Dedifferentiated amniotic fluid mesenchymal stem cell (primary cell): ENCODE measurements around the gene CHL1.

Experiments used
- DNase-seq: peaks from one replicate; pipeline ENCODE4 v3.0.0-alpha.2; 2016; ENCODE audit errors: extremely low spot score

Gene CHL1

GRCh38 chr3:278300-279064, 81.9 kb downstream of the CHL1 start:
- no peak for DNase-seq

GRCh38 chr3:279325-279724, 82.8 kb downstream of the CHL1 start:
- DNase-seq = no peak

DNA sequence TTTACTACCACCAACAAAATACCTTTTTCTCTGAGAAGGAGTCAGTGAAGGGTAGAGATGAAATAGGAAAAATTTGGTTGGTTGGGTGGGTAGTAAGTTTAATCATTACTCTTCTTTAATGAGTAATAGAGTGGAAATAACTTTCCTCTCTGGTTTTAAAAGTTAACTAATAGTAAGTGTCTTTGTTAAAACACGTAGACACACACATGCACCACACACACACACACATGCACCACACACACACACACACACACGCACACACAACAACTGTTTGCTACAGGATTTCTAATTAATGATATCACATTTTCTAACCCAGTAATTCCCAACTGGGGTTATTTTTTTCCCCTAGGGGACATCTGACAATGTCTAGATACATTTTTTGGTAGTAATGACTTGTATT, 84.1 kb downstream of the CHL1 start:
- DNase-seq = no peak

DNA sequence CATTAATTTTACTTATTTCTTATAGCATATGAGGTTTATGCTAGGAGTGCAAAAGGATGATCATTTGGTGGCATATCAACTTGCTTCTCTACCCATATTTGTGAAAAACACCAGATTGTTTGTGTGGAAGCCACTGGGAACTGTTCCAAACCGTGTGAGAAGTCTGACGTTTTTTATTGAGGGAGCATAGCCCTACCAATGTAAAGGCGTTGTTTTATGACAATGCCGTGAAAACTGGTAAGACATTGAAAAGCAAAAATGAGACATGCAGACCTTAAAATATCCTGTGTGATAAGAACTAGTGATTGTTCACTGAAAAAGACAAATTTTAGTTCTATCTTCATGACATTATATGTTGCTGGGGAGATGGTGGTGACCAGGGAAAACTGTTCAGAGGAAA, 87.8 kb downstream of the CHL1 start:
- no peak for DNase-seq

- no peak for DNase-seq
Measured at GRCh38 chr3:288417-288816, 91.9 kb downstream of the CHL1 start.

- DNase-seq = no peak
Measured at GRCh38 chr3:291028-291427, 94.5 kb downstream of the CHL1 start.

- no peak for DNase-seq
Measured at GRCh38 chr3:291646-292436, 95.3 kb downstream of the CHL1 start.

- no peak for DNase-seq
Measured at GRCh38 chr3:294096-294495, 97.5 kb downstream of the CHL1 start.

DNA sequence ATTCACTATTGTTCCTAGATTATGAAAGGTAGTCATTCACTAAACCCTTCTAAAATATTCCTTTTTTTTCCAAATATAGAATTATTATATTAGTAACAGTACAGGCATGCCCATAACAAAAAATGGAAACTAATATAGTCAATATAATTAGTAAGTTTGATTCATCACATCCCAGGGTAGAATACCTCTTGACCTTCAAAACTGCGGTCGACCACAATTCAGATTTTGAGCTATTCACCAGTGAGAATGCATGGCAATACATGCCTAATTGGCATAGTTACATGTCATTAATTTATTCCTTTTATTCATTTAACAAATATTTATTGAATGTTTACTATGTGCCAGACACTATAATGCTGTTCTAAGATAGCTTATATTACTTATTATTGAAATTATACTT, 98.0 kb downstream of the CHL1 start:
- no peak for DNase-seq

GRCh38 chr3:295166-295565, 98.6 kb downstream of the CHL1 start:
- DNase-seq = no peak

DNA sequence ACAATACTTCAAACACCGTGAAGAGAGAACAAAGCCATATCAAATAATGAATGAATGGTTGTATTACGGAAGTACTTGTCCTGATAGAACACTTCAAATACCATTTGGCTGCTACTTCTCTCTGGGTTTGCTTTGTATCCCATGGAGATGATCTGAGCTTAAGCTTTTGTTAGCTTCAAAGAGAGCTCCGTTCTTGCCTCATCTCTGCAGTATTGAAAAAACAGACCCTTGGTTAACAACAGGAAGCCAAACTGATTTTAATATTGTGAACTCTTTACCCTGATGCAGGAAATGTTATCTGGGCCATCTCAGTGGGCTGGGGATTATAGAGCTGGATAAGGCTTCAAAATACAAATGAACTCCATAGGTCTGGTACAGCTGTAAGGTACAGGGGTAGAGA, 101.0 kb downstream of the CHL1 start:
- DNase-seq = no peak

- DNase-seq = no peak
Measured at GRCh38 chr3:299590-300301, 103.2 kb downstream of the CHL1 start.

DNA sequence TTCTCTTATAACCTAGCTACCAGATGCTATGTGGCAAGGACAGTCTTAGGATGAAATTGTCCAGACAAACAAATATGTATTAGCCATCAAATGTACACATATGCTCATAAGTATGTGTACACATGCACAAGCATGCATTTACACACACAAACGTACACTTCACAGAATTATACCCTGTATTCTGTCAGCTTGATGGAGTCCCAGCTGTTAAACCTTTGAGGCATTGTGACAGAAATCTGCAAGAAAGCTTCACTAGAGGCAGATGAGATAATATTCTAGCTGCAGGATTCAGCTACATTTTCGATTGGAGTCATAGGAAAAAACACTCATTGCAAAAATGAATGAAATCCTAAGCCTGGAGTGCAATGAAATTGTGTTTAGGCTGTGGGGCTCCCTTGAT, 110.6 kb downstream of the CHL1 start:
- no peak for DNase-seq

DNA sequence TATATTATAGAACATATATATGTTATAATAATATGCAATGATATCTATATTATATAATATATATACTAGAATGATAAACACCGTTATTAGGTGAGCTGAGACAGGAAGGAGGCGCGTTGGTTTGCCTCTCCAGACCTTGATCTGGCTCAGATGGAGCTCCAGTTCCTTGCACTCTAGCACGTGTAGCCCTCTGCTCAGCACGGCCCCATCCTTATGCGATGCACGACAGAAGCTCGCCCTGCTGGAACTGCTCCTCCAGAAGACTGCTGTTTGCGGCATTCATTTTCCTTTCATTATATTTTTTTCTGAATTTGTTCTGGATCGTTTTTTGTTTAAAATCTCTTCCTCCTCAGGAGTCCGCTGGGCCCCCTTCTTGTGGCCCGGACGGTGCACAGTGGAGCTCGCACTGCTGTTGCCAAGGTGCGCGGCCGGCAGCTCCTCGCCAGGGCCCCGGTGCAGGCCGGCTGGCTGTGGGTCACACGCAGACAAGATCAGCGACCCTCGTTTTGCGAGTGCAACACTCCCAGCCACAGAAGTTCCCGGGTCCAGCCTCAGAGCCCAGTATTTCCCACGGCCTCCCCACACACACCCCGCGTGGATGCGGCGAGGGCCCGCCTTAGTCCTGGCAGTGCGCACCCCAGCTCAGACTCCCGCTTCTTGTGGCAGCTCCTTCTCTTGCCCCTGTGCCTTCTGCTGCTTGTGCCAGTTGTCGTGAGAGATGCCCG, 112.2 kb downstream of the CHL1 start:
- DNase-seq = no peak

DNA sequence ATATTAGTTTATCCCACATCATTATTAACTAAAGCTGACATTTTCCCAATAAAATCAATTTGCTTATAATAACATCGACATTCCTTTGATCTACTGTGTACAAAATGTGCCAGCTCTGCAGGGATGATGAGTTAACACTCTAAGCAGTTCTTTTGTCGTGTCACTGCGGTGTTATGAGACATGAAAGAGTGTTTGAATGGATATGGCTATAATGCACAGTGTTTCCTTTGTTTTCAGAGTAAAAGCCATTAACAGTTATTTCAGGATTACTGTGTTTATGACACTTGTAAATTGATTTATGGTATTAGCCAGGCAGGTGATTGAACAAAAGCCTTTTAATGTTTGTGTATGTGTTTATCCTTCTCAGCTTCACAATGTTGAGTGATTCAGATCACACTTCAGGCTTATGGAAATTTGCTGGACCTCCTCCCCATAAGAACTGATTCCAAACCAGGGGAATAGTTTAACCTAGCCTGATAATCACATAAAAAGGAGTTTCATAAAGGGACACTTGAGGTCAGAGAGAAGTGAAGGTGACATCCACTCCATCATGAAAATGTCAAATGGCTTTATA, 115.7 kb downstream of the CHL1 start:
- no peak for DNase-seq

GRCh38 chr3:312911-313310, 116.3 kb downstream of the CHL1 start:
- no peak for DNase-seq

- DNase-seq = no peak
Measured at GRCh38 chr3:317012-317411, 120.4 kb downstream of the CHL1 start.

GRCh38 chr3:318903-319302, 122.3 kb downstream of the CHL1 start:
- no peak for DNase-seq

- DNase-seq = no peak
Measured at GRCh38 chr3:324423-324822, 127.9 kb downstream of the CHL1 start.

GRCh38 chr3:325495-325894, 128.9 kb downstream of the CHL1 start:
- DNase-seq = no peak

DNA sequence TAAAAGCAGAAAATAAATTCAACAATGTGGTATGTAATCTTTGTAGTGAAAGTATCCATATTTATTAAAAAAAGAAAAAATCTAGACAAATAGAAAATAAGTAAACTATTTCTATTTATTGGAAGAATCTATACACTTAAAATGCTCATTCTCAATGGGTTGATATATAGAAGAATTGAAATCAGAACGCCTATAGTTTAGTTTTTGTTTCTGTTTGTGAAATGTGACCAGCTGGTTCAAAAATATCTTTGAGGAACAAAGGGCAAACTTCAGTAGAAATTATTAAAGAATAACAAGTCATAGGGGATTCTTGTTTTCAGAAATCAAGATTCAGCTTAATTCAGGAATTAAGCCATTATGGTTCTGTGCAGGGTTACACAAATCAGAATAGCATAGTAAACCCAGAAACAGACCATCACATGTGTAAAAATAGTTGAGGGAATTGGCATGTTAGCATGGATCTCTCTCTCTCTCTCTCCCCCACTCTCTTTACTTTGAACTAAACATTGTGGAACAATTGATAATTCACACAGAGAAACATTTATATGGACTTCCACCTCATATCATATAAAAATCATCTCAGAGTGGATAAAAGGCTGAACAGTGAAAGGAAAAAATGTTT, 134.0 kb downstream of the CHL1 start:
- DNase-seq = no peak
